Mesenchymal stem cell (in vitro differentiated cells and primary cell): ENCODE measurements around the gene COBL.

ENCODE experiments used
- DNase-seq: peaks from one replicate; pipeline ENCODE4 v3.0.0-alpha.2; 2013
- H2AFZ ChIP-seq: one replicate; pipeline ENCODE4 v1.6.1; 2013; ENCODE audit warnings: low read depth, mild to moderate bottlenecking, control low read depth, inconsistent platforms, low read length, moderate library complexity
- H2AK5ac ChIP-seq: 2 replicates; pipeline ENCODE4 v1.6.1; 2013; ENCODE audit warnings: low read length, moderate library complexity, mild to moderate bottlenecking, inconsistent platforms; ENCODE audit not compliant: severe bottlenecking
- H2BK120ac ChIP-seq: one replicate; pipeline ENCODE4 v1.6.1; 2013; ENCODE audit warnings: low read depth, mild to moderate bottlenecking, inconsistent platforms, low read length, moderate library complexity
- H2BK12ac ChIP-seq, 2 experiments: one replicate each; pipeline ENCODE4 v1.6.1; 2013; ENCODE audit warnings: inconsistent platforms in 2 of 2, low read length in 2 of 2, mild to moderate bottlenecking in 2 of 2, moderate library complexity in 2 of 2, control low read depth in 1 of 2
- H2BK15ac ChIP-seq: one replicate; pipeline ENCODE4 v1.6.1; 2013; ENCODE audit warnings: mild to moderate bottlenecking, low read depth, inconsistent platforms; ENCODE audit not compliant: poor library complexity, severe bottlenecking
- H2BK5ac ChIP-seq: 2 replicates; pipeline ENCODE4 v1.6.1; 2013; ENCODE audit warnings: low read depth, mild to moderate bottlenecking, low read length, control low read depth, inconsistent platforms; ENCODE audit not compliant: poor library complexity, severe bottlenecking
- H3K14ac ChIP-seq, 2 experiments: one replicate each; pipeline ENCODE4 v1.6.1; 2013; ENCODE audit warnings: inconsistent platforms in 2 of 2, low read length in 2 of 2, control low read depth in 1 of 2, mild to moderate bottlenecking in 1 of 2, moderate library complexity in 1 of 2
- H3K18ac ChIP-seq, 2 experiments: one replicate each; pipeline ENCODE4 v1.6.1; 2013; ENCODE audit warnings: inconsistent platforms in 2 of 2, low read length in 2 of 2, control low read depth in 1 of 2, low read depth in 1 of 2, mild to moderate bottlenecking in 1 of 2
- H3K23ac ChIP-seq, 2 experiments: one replicate each; pipeline ENCODE4 v1.6.1; 2013; ENCODE audit warnings: inconsistent platforms in 2 of 2, low read length in 2 of 2, mild to moderate bottlenecking in 2 of 2, moderate library complexity in 2 of 2, control low read depth in 1 of 2
- H3K27ac ChIP-seq: 2 replicates; pipeline ENCODE4 v1.5.1; 2013; ENCODE audit warnings: mild to moderate bottlenecking, moderate library complexity, low read length, control low read depth, inconsistent platforms; ENCODE audit not compliant: poor library complexity, severe bottlenecking
- H3K27me3 ChIP-seq, 2 experiments: 2 replicates each; pipeline versions ENCODE4 v1.6.1 to v1.7.0; 2013; ENCODE audit warnings: low read length in 2 of 2, mild to moderate bottlenecking in 2 of 2, moderate library complexity in 2 of 2, control low read depth in 1 of 2, inconsistent platforms in 1 of 2; ENCODE audit not compliant: control insufficient read depth in 1 of 2, insufficient read depth in 1 of 2
- H3K36me3 ChIP-seq, 2 experiments: 2 replicates each; pipeline versions ENCODE4 v1.6.1 to v1.7.0; 2013; ENCODE audit warnings: low read length in 2 of 2, control low read depth in 1 of 2, inconsistent platforms in 1 of 2, low read depth in 1 of 2, mild to moderate bottlenecking in 1 of 2; ENCODE audit not compliant: insufficient read depth in 2 of 2, control insufficient read depth in 1 of 2
- H3K4ac ChIP-seq, 2 experiments: one replicate each; pipeline ENCODE4 v1.6.1; 2013; ENCODE audit warnings: inconsistent platforms in 2 of 2, low read length in 2 of 2, mild to moderate bottlenecking in 2 of 2, moderate library complexity in 2 of 2, control low read depth in 1 of 2, low read depth in 1 of 2
- H3K4me1 ChIP-seq: 2 replicates; pipeline ENCODE4 v1.6.1; 2013; ENCODE audit warnings: low read depth, low read length, control low read depth; ENCODE audit not compliant: control insufficient read depth, insufficient read depth
- H3K4me2 ChIP-seq: 2 replicates; pipeline ENCODE4 v1.6.1; 2013; ENCODE audit warnings: low read length, mild to moderate bottlenecking, inconsistent platforms; ENCODE audit not compliant: poor library complexity, severe bottlenecking
- H3K4me3 ChIP-seq, 2 experiments: 2 replicates each; pipeline versions ENCODE4 v1.5.1 to v1.7.0; 2013; ENCODE audit warnings: low read length in 2 of 2, mild to moderate bottlenecking in 2 of 2, control low read depth in 1 of 2, low read depth in 1 of 2; ENCODE audit not compliant: insufficient read depth in 1 of 2
- H3K79me1 ChIP-seq: replicated peaks from 2 replicates; pipeline ENCODE4 v1.6.1; 2013; ENCODE audit warnings: mild to moderate bottlenecking, control low read depth, low read length, inconsistent platforms; ENCODE audit not compliant: poor library complexity, severe bottlenecking
- H3K9ac ChIP-seq: 2 replicates; pipeline ENCODE4 v1.7.0; 2013; ENCODE audit warnings: mild to moderate bottlenecking, low read length, moderate library complexity
- H3K9me3 ChIP-seq: 2 replicates; pipeline ENCODE4 v1.7.0; 2013; ENCODE audit warnings: mild to moderate bottlenecking, low read length; ENCODE audit not compliant: control insufficient read depth
- H4K8ac ChIP-seq: one replicate; pipeline ENCODE4 v1.6.1; 2013; ENCODE audit warnings: inconsistent platforms, mild to moderate bottlenecking, low read length, moderate library complexity
- H4K91ac ChIP-seq: one replicate; pipeline ENCODE4 v1.6.1; 2013; ENCODE audit warnings: mild to moderate bottlenecking, low read length, inconsistent platforms
- WGBS: methylation state at CpG from one replicate; pipeline ENCODE4 v1.1.7; 2013; ENCODE audit warnings: mixed read lengths; 5-methylcytosine and 5-hydroxymethylcytosine counted together

The COBL gene

GRCh38 chr7:51113962-51114361 is 202.6 kb downstream of the COBL start:
- no peaks in the 10 kb centered on the region for H3K79me1 ChIP-seq
- H3K36me3 ChIP-seq: no peaks in the 10 kb centered on the region
- H4K91ac ChIP-seq: no peak overlapping the region
- H2AK5ac ChIP-seq: no peak overlapping the region
- no peak overlapping the region for H3K4me3 ChIP-seq
- H3K27me3 ChIP-seq: peaks cover 0 to 3% of the 10 kb centered on the region in 2 experiments
- no peak overlapping the region for H2BK15ac ChIP-seq
- no peak overlapping the region for H2BK12ac ChIP-seq
- no peak overlapping the region for H3K27ac ChIP-seq
- H3K4ac ChIP-seq: no peak overlapping the region
- H3K9ac ChIP-seq: no peak overlapping the region
- H3K23ac ChIP-seq: no peak overlapping the region
- H3K18ac ChIP-seq: no peak overlapping the region
- DNase-seq: no peak
- H3K4me1 ChIP-seq: peaks cover 2% of the 10 kb centered on the region
- 95% methylated on average over 6 of the region's 7 CpGs for WGBS
- H3K9me3 ChIP-seq: peaks cover 9% of the 10 kb centered on the region
- no peak overlapping the region for H3K4me2 ChIP-seq
- H2BK5ac ChIP-seq: no peak overlapping the region
- H4K8ac ChIP-seq: no peak overlapping the region
- no peak overlapping the region for H2BK120ac ChIP-seq
- H3K14ac ChIP-seq: no peak overlapping the region
- no peak overlapping the region for H2AFZ ChIP-seq

GRCh38 chr7:51113560-51113959 is 203.0 kb downstream of the COBL start:
- Histone ChIP-seq H4K8ac (no peak overlapping the region), H3K14ac (no peak overlapping the region), H3K9ac (no peak overlapping the region)

DNA sequence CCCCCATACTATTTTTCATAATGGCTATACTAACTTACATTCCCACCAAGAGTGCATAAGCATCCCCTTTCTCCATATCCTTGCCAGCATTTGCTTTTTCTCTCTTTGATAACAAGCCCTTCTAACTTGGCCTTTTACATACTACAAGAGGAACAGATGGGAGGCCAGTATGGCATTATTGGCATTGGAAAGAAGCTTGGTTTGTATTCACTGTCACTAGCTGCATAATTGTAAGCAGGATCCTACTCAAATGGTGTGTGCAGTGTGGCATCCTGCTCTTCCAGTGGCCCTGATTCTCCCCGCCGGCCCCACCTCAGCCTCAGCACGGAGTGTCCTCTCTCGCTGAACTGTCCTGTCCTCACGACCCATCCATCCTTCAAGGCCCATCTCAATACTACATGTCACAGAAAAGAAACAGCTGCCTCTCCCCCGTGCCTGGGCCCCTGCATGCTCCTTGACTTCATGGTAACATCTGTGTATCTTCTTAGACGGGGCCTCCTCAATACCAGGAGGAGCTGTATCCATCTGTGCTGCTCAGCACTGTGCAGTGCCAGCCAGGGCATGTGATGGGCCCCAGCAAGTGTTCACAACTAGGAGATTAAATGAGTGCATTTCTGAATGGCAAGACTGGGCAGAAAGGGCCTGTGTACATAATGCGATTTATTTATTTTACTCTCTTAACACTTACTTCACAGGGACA is 205.2 kb downstream of the COBL start:
- Histone ChIP-seq H3K18ac (no peak overlapping the region), H2BK15ac (no peak overlapping the region), H3K4me3 (no peak overlapping the region), H3K79me1 (no peaks in the 10 kb centered on the region), H3K36me3 (no peaks in the 10 kb centered on the region), H4K8ac (no peak overlapping the region), H3K23ac (no peak overlapping the region), H3K9me3 (peaks cover 9% of the 10 kb centered on the region), H3K14ac (no peak overlapping the region), H3K27me3 (peaks cover 0 to 11% of the 10 kb centered on the region in 2 experiments), H3K4me2 (no peak overlapping the region), H3K4ac (no peak overlapping the region), H2BK12ac (no peak overlapping the region), H2BK120ac (no peak overlapping the region), H3K9ac (no peak overlapping the region), H3K27ac (no peak overlapping the region), H4K91ac (no peak overlapping the region), H2AFZ (no peak overlapping the region), H2AK5ac (no peak overlapping the region), H2BK5ac (no peak overlapping the region), H3K4me1 (peaks cover 2% of the 10 kb centered on the region)
- 85% methylated on average over 7 of the region's 8 CpGs for WGBS
- no peak for DNase-seq

More at GRCh38 chr7:51113560-51113959, 203.0 kb downstream of the COBL start:
- Histone ChIP-seq H3K27ac (no peak overlapping the region), H3K36me3 (no peaks in the 10 kb centered on the region), H2AFZ (no peak overlapping the region), H4K91ac (no peak overlapping the region), H3K4me3 (no peak overlapping the region), H3K18ac (no peak overlapping the region), H3K79me1 (no peaks in the 10 kb centered on the region), H2AK5ac (no peak overlapping the region), H2BK12ac (no peak overlapping the region), H3K4me1 (peaks cover 2% of the 10 kb centered on the region), H3K9me3 (peaks cover 9% of the 10 kb centered on the region), H2BK5ac (no peak overlapping the region), H3K4me2 (no peak overlapping the region), H2BK120ac (no peak overlapping the region), H2BK15ac (no peak overlapping the region), H3K27me3 (peaks cover 0 to 3% of the 10 kb centered on the region in 2 experiments), H3K23ac (no peak overlapping the region), H3K4ac (no peak overlapping the region)
- no peak for DNase-seq
- WGBS: 100% methylated on average over 1 of the region's 1 CpG

- H3K4me1 ChIP-seq: peaks cover 4% of the 10 kb centered on the region
- H2BK15ac ChIP-seq: no peak overlapping the region
- peak overlapping the region in 1 of 2 experiments; percentile 21 for H3K18ac ChIP-seq
- no peak overlapping the region for H2AK5ac ChIP-seq
- no peak overlapping the region for H4K8ac ChIP-seq
- H3K27ac ChIP-seq: no peak overlapping the region
- H2BK12ac ChIP-seq: no peak overlapping the region
- 75% methylated on average over 7 of the region's 8 CpGs for WGBS
- H3K23ac ChIP-seq: no peak overlapping the region
- H3K9me3 ChIP-seq: no peaks in the 10 kb centered on the region
- H3K4ac ChIP-seq: no peak overlapping the region
- H3K36me3 ChIP-seq: no peaks in the 10 kb centered on the region
- no peak overlapping the region for H2BK5ac ChIP-seq
- H4K91ac ChIP-seq: no peak overlapping the region
- no peak overlapping the region for H3K14ac ChIP-seq
- no peak overlapping the region for H3K4me3 ChIP-seq
- no peak overlapping the region for H3K9ac ChIP-seq
- DNase-seq: no peak
- H2AFZ ChIP-seq: peak overlapping the region; percentile 61
- no peak overlapping the region for H2BK120ac ChIP-seq
- no peaks in the 10 kb centered on the region for H3K79me1 ChIP-seq
- no peak overlapping the region for H3K4me2 ChIP-seq
- peaks cover 0 to 11% of the 10 kb centered on the region in 2 experiments for H3K27me3 ChIP-seq
Observed at GRCh38 chr7:51108134-51108533, 208.5 kb downstream of the COBL start.
